Measurements from ENCODE around the gene AFF3. TPM values are rescaled to one million over a fixed set of nuclear protein-coding genes. Genes with fewer than 3 reads are reported as not detected.

The AFF3 gene
- total RNA-seq, 2 donors from 2014 or later: 10.8 to 16.2 TPM

- Histone ChIP-seq H3K4me3 (no peak overlapping the region), H3K27me3 (no peaks in the 10 kb centered on the region), H3K9me3 (no peaks in the 10 kb centered on the region), H3K4me1 (no peaks in the 10 kb centered on the region), H3K27ac (no peak overlapping the region), H3K36me3 (no peaks in the 10 kb centered on the region)
- TF ChIP-seq, protein P1, sequence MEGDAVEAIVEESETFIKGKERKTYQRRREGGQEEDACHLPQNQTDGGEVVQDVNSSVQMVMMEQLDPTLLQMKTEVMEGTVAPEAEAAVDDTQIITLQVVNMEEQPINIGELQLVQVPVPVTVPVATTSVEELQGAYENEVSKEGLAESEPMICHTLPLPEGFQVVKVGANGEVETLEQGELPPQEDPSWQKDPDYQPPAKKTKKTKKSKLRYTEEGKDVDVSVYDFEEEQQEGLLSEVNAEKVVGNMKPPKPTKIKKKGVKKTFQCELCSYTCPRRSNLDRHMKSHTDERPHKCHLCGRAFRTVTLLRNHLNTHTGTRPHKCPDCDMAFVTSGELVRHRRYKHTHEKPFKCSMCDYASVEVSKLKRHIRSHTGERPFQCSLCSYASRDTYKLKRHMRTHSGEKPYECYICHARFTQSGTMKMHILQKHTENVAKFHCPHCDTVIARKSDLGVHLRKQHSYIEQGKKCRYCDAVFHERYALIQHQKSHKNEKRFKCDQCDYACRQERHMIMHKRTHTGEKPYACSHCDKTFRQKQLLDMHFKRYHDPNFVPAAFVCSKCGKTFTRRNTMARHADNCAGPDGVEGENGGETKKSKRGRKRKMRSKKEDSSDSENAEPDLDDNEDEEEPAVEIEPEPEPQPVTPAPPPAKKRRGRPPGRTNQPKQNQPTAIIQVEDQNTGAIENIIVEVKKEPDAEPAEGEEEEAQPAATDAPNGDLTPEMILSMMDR (IDR thresholded peaks at IDR 0.05): no peak
- no peak for DNase-seq (ENCODE audit: low spot score)
Measured at GRCh38 chr2:99561804-99562203, 580.6 kb downstream of the AFF3 start.

- Histone ChIP-seq H3K4me3 (no peak overlapping the region), H3K27me3 (no peaks in the 10 kb centered on the region), H3K4me1 (no peaks in the 10 kb centered on the region), H3K36me3 (peaks cover 1% of the 10 kb centered on the region), H3K9me3 (no peaks in the 10 kb centered on the region), H3K27ac (no peak overlapping the region)
- TF ChIP-seq, protein P1 (IDR thresholded peaks at IDR 0.05): peak; percentile 98
- DNase-seq (ENCODE audit: low spot score): peak; percentile 92
Measured at GRCh38 chr2:99559075-99559662, 583.2 kb downstream of the AFF3 start.

DNA sequence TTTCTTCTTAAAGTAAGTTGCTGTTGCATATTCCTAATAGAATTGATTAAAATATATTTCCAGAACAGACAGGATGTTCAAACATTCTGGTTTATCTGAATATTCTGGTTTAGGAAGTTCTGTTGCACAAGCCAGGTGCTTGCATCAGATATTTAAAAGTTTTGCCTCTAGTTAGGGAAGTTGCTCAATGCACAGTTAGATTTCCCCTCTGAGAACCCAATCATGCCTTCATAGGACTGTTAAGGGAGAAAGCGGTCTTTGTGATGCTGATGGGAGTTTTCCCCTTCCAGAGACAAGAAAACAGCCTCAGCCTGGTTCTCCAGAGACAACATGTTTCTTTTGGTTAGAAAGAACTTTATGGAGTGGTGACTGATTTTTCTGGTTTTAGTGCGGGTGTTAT lies 587.0 kb downstream of the AFF3 start:
- Histone ChIP-seq H3K4me3 (no peak overlapping the region), H3K4me1 (no peaks in the 10 kb centered on the region), H3K27me3 (no peaks in the 10 kb centered on the region), H3K27ac (no peak overlapping the region), H3K9me3 (no peaks in the 10 kb centered on the region), H3K36me3 (peaks cover 19% of the 10 kb centered on the region)
- no peak for DNase-seq (ENCODE audit: low spot score)
- TF ChIP-seq, protein P1 (IDR thresholded peaks at IDR 0.05): no peak

DNA sequence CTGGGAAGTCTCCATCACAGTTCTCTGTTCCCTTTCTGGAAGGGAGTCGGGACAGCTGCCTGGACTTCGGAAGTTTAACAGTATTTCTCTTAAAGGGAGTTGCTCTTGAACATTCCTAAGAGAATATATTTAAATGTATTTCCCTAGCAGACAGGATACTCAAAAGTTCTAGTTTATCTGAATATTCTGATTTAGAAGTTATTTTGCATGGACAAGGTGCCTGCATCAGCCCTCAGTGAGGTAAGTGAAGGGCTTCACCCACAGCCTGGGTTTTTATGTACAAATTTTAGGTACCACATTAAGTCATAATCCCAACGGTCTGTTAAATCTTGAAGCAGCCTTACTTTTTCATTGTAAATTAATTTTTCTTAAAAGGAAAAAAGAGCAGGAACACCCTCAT lies 587.5 kb downstream of the AFF3 start:
- no peaks in the 10 kb centered on the region for H3K4me1 ChIP-seq
- no peaks in the 10 kb centered on the region for H3K27me3 ChIP-seq
- TF ChIP-seq, protein P1 (IDR thresholded peaks at IDR 0.05): no peak
- H3K27ac ChIP-seq: no peak overlapping the region
- H3K9me3 ChIP-seq: no peaks in the 10 kb centered on the region
- no peak overlapping the region for H3K4me3 ChIP-seq
- H3K36me3 ChIP-seq: peaks cover 19% of the 10 kb centered on the region
- no peak for DNase-seq (ENCODE audit: low spot score)

GRCh38 chr2:99554238-99554637 lies 588.2 kb downstream of the AFF3 start:
- H3K9me3 ChIP-seq: no peaks in the 10 kb centered on the region
- H3K27ac ChIP-seq: no peak overlapping the region
- no peaks in the 10 kb centered on the region for H3K4me1 ChIP-seq
- H3K27me3 ChIP-seq: no peaks in the 10 kb centered on the region
- DNase-seq (ENCODE audit: low spot score): no peak
- TF ChIP-seq, protein P1 (IDR thresholded peaks at IDR 0.05): no peak
- no peak overlapping the region for H3K4me3 ChIP-seq
- peaks cover 19% of the 10 kb centered on the region for H3K36me3 ChIP-seq

DNA sequence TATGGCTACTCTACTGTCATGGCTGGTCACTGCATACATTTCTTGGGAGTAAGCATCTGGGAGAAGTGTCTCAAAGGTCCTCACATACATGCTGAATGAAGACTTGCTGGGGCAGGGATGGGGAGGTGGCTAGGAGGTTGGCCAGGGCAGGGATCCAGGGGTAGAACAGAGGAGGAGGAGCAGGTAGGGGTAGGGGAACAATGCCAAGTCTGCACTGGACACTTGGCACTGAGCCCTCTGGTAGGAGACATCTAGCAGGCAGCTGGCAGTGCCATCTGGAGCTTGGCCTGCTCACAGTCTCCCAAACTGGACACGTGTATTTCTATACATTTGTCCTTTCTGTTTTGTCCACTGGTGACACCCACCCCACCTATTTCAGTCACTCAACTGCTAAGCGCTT lies 589.9 kb downstream of the AFF3 start:
- Histone ChIP-seq H3K27me3 (no peaks in the 10 kb centered on the region), H3K9me3 (no peaks in the 10 kb centered on the region), H3K4me3 (no peak overlapping the region), H3K36me3 (peaks cover 19% of the 10 kb centered on the region), H3K27ac (no peak overlapping the region), H3K4me1 (no peaks in the 10 kb centered on the region)
- TF ChIP-seq, protein P1 (IDR thresholded peaks at IDR 0.05): no peak
- DNase-seq (ENCODE audit: low spot score): no peak
